ENCODE measurements around the gene MUC2. TPM values are rescaled to one million over a fixed set of nuclear protein-coding genes. Genes with fewer than 3 reads are reported as not detected.

Gene MUC2
- total RNA-seq, 1 experiment from 2014 or later, result not detected

GRCh38 chr11:1070594-1071462 is 3.8 kb upstream of the MUC2 start:
- H3K4me3 ChIP-seq (ENCODE audit: insufficient read depth, low read depth, low read length), result no peak overlapping the region
- H3K27me3 ChIP-seq (ENCODE audit: control insufficient read depth, insufficient read depth, low read length), result no peaks in the 10 kb centered on the region
- no peak for DNase-seq
- no peaks in the 10 kb centered on the region for H3K36me3 ChIP-seq (replicated peaks; ENCODE audit: control insufficient read depth, insufficient read depth, low read length)

DNA sequence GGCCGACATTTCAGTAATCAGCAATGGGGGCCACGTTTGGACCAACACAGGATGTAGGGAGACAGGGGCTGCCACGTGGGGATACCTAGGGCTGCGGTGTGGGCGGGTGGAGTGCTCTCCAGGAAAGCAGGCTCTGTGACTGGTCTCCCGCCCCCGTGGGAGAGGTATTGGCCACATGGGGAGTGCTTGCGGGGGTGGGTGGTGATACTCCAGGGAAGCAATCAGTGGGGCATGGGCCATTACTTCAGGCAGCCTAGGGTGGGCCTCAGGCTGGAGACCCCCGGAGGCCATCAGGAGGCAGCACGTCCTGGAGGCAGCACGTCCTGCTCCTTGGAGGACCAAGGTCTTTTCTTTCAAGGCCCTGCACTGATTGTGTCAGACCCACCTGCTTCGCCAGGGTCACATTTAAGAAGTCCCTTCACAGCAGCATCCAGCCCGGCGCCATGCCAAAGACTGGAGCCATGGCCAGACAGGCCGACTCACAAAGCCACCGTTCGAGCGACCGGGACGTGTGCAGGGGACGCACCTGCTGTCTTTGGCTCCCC is 3.0 kb upstream of the MUC2 start:
- DNase-seq, result peak; percentile 61
- H3K4me3 ChIP-seq (ENCODE audit: insufficient read depth, low read depth, low read length), result no peak overlapping the region
- H3K27me3 ChIP-seq (ENCODE audit: control insufficient read depth, insufficient read depth, low read length), result no peaks in the 10 kb centered on the region
- no peaks in the 10 kb centered on the region for H3K36me3 ChIP-seq (replicated peaks; ENCODE audit: control insufficient read depth, insufficient read depth, low read length)

DNA sequence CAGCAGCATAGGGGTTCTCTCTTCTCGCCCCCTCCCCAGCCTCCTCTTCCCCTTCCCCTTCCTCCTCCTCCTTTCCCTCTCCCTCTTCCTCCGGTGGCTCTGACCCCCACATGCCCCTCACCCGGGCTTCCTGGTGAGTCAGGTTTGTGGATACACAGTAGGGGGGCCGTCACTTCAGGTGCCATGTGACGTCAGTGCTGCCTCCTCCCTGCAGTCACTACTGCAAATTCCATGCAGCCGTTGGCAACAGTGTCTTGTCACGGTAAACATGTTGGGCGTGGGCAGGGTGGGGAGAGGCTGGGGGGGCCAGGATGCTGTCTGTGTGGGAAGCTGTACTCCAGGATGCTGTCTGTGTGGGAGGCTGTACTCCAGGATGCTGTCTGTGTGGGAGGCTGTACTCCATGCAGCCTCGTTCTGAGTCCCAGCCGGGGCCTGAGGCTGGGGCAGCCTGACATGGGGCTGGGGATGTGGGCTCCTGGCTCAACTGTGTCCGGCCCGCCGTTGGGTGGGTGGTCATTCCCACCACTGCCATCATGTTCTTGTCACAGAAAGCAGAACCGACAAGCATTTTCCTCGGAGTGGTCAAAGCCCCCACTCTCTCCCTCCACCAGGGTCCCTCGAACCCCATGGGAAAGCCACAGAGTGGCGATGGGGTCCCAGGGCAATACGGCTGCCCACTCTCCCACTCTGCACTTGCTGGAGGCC is 2.4 kb upstream of the MUC2 start:
- Histone ChIP-seq H3K36me3 (replicated peaks; ENCODE audit: control insufficient read depth, insufficient read depth, low read length) (no peaks in the 10 kb centered on the region), H3K4me3 (ENCODE audit: insufficient read depth, low read depth, low read length) (no peak overlapping the region), H3K27me3 (ENCODE audit: control insufficient read depth, insufficient read depth, low read length) (no peaks in the 10 kb centered on the region)
- DNase-seq, result peak; percentile 51

GRCh38 chr11:1072821-1073231 is 1.8 kb upstream of the MUC2 start:
- Histone ChIP-seq H3K36me3 (replicated peaks; ENCODE audit: control insufficient read depth, insufficient read depth, low read length) (no peaks in the 10 kb centered on the region), H3K4me3 (ENCODE audit: insufficient read depth, low read depth, low read length) (no peak overlapping the region), H3K27me3 (ENCODE audit: control insufficient read depth, insufficient read depth, low read length) (no peaks in the 10 kb centered on the region)
- no peak for DNase-seq

GRCh38 chr11:1073261-1073724 is 1.4 kb upstream of the MUC2 start:
- Histone ChIP-seq H3K27me3 (ENCODE audit: control insufficient read depth, insufficient read depth, low read length) (no peaks in the 10 kb centered on the region), H3K4me3 (ENCODE audit: insufficient read depth, low read depth, low read length) (no peak overlapping the region), H3K36me3 (replicated peaks; ENCODE audit: control insufficient read depth, insufficient read depth, low read length) (no peaks in the 10 kb centered on the region)
- DNase-seq, result peak; percentile 65

DNA sequence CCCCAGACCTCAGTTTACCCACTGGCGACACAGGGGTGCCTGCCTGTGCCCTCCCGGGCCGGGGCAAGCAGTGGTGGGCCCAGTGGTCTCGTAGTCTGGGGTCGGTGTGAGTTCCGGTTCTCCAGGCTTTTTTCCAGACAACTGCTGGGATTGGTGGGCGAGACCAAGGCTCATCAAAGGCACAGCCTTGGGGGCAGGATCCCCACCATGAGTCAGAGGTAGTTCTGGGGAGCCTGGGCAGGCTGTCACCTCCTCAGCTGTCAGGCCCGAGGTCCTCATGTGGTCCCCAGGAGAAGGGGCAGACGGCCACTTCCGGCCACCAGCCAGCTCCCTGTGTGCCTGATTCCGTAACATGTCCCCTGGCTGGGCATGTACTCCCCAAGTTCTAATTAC is 827 bp upstream of the MUC2 start:
- no peaks in the 10 kb centered on the region for H3K36me3 ChIP-seq (replicated peaks; ENCODE audit: control insufficient read depth, insufficient read depth, low read length)
- no peaks in the 10 kb centered on the region for H3K27me3 ChIP-seq (ENCODE audit: control insufficient read depth, insufficient read depth, low read length)
- peak; percentile 51 for DNase-seq
- no peak overlapping the region for H3K4me3 ChIP-seq (ENCODE audit: insufficient read depth, low read depth, low read length)

DNA sequence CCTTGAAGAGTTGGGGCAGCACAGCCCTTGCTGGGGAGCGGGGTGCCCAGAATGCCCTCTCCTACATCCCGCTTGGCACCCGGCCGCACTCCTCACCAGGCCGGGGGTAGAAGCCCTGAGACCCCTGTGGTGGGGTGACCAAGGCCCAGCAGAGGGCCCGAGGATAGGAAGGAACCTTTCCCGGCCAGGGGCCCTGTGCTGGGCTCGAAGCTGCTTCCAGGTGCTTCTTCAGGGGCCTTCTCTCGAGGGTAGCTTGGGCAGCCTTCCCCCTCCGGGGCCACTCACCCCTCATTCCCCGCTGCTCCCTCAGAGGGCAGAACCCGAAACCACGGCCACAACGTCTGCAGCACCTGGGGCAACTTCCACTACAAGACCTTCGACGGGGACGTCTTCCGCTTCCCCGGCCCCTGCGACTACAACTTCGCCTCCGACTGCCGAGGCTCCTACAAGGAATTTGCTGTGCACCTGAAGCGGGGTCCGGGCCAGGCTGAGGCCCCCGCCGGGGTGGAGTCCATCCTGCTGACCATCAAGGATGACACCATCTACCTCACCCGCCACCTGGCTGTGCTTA is 752 bp downstream of the MUC2 start:
- Histone ChIP-seq H3K27me3 (ENCODE audit: control insufficient read depth, insufficient read depth, low read length) (no peaks in the 10 kb centered on the region), H3K4me3 (ENCODE audit: insufficient read depth, low read depth, low read length) (no peak overlapping the region), H3K36me3 (replicated peaks; ENCODE audit: control insufficient read depth, insufficient read depth, low read length) (no peaks in the 10 kb centered on the region)
- peak; percentile 58 for DNase-seq

DNA sequence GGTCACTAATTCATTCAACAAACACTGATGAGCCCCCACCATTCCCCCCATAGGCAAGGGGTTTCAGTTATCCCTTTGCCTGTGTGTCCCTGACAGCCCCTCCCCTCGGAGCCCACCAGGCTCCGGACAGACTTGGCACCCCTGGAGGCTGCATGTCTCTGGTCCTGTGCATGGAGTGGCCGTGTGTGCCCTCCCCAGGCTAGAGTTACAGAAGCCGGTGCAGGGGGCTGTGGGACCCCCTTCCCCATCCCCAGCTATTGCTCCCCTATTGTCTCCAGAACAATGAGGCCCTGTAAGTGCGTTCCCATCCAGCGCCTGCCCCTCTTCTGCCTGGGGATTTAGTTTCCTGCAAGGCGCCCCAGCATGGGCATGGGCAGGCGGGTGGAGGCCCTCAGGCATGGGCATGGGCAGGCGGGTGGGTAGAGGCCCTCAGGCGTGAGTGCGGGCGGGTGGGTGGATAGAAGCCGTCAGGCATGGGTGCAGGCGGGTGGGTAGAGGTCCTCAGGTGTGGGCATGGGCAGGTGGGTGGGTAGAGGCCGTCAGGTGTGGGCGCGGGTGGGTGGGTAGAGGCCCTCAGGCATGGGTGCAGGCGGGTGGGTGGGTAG is 1.5 kb downstream of the MUC2 start:
- no peak for DNase-seq

GRCh38 chr11:1077033-1077416 is 2.4 kb downstream of the MUC2 start:
- H3K27me3 ChIP-seq (ENCODE audit: control insufficient read depth, insufficient read depth, low read length), result no peaks in the 10 kb centered on the region
- H3K4me3 ChIP-seq (ENCODE audit: insufficient read depth, low read depth, low read length), result no peak overlapping the region
- DNase-seq, result peak; percentile 59
- H3K36me3 ChIP-seq (replicated peaks; ENCODE audit: control insufficient read depth, insufficient read depth, low read length), result no peaks in the 10 kb centered on the region

More for the DNA sequence above, 1.5 kb downstream of the MUC2 start:
- Histone ChIP-seq H3K4me3 (ENCODE audit: insufficient read depth, low read depth, low read length) (no peak overlapping the region), H3K36me3 (replicated peaks; ENCODE audit: control insufficient read depth, insufficient read depth, low read length) (no peaks in the 10 kb centered on the region), H3K27me3 (ENCODE audit: control insufficient read depth, insufficient read depth, low read length) (no peaks in the 10 kb centered on the region)

DNA sequence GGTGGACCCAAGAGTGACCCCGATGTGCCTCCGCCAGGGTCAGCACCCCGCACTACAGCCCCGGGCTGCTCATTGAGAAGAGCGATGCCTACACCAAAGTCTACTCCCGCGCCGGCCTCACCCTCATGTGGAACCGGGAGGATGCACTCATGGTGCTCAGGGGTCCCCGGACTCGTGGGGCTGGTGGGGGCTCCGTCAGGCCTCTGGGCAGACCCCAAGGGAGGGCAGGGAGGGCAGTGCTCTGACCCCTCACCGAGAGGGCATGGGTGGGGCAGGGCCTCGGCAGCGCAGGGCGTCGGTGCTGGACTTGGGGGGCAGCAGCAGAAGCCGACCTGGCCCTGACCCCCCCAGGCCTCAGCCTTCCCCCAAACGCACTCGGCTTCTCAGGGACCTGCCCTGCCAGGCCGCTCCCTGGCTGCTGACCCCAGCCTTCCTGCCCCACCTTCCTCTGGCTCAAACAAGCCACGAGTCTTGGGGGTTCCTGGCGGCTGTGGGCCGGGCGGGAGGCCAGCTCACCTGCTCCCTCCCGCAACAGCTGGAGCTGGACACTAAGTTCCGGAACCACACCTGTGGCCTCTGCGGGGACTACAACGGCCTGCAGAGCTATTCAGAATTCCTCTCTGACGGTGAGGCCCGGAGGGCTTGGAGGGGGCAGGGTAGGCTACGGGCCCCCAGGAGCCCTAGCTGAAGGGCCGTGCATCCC is 2.9 kb downstream of the MUC2 start:
- Histone ChIP-seq H3K4me3 (ENCODE audit: insufficient read depth, low read depth, low read length) (no peak overlapping the region), H3K27me3 (ENCODE audit: control insufficient read depth, insufficient read depth, low read length) (no peaks in the 10 kb centered on the region), H3K36me3 (replicated peaks; ENCODE audit: control insufficient read depth, insufficient read depth, low read length) (no peaks in the 10 kb centered on the region)
- peak; percentile 56 for DNase-seq

GRCh38 chr11:1078191-1078601 is 3.5 kb downstream of the MUC2 start:
- H3K36me3 ChIP-seq (replicated peaks; ENCODE audit: control insufficient read depth, insufficient read depth, low read length), result no peaks in the 10 kb centered on the region
- no peaks in the 10 kb centered on the region for H3K27me3 ChIP-seq (ENCODE audit: control insufficient read depth, insufficient read depth, low read length)
- no peak overlapping the region for H3K4me3 ChIP-seq (ENCODE audit: insufficient read depth, low read depth, low read length)
- no peak for DNase-seq

- Histone ChIP-seq H3K4me3 (ENCODE audit: insufficient read depth, low read depth, low read length) (no peak overlapping the region), H3K27me3 (ENCODE audit: control insufficient read depth, insufficient read depth, low read length) (no peaks in the 10 kb centered on the region), H3K36me3 (replicated peaks; ENCODE audit: control insufficient read depth, insufficient read depth, low read length) (no peaks in the 10 kb centered on the region)
- peak; percentile 62 for DNase-seq
Observed at GRCh38 chr11:1081601-1082311, 7.1 kb downstream of the MUC2 start.

DNA sequence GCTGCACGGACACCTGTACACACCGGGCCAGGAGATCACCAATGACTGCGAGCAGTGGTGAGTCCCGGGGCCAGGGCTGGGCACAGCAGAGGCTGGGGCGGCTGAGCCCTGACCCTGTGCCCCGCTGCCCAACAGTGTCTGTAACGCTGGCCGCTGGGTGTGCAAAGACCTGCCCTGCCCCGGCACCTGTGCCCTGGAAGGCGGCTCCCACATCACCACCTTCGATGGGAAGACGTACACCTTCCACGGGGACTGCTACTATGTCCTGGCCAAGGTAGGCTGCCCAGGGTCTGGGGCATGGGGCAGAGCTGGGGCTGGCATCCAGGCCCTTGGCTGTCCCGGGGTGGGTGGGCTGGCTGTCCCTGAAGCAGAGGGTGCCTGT is 7.7 kb downstream of the MUC2 start:
- no peak overlapping the region for H3K4me3 ChIP-seq (ENCODE audit: insufficient read depth, low read depth, low read length)
- H3K27me3 ChIP-seq (ENCODE audit: control insufficient read depth, insufficient read depth, low read length), result no peaks in the 10 kb centered on the region
- no peaks in the 10 kb centered on the region for H3K36me3 ChIP-seq (replicated peaks; ENCODE audit: control insufficient read depth, insufficient read depth, low read length)
- no peak for DNase-seq

Measured in H7 (cell line).